Skeletal muscle tissue (tissue), 4 donors: ENCODE results near the gene ALG2. TPM values are rescaled to one million over a fixed set of nuclear protein-coding genes. Genes with fewer than 3 reads are reported as not detected.

Experiments
- H3K27ac ChIP-seq: one replicate; pipeline ENCODE4 v1.7.0; 2013; ENCODE audit warnings: mild to moderate bottlenecking, low read depth, low read length, inconsistent platforms
- H3K27me3 ChIP-seq, 3 donors: one replicate each; pipeline ENCODE4 v1.7.0; 2013; ENCODE audit warnings: low read length in 3 of 3; ENCODE audit not compliant: control insufficient read depth in 3 of 3, insufficient read depth in 3 of 3
- H3K36me3 ChIP-seq, 3 donors: one replicate each; pipeline ENCODE4 v1.7.0; 2013; ENCODE audit warnings: low read length in 3 of 3; ENCODE audit not compliant: control insufficient read depth in 3 of 3, insufficient read depth in 3 of 3
- H3K4me1 ChIP-seq, 3 donors: one replicate each; pipeline ENCODE4 v1.7.0; 2013; ENCODE audit warnings: low read length in 3 of 3, mild to moderate bottlenecking in 3 of 3; ENCODE audit not compliant: control insufficient read depth in 3 of 3, insufficient read depth in 3 of 3
- H3K4me3 ChIP-seq, 3 donors: one replicate each; pipeline ENCODE4 v1.7.0; 2013; ENCODE audit warnings: low read length in 3 of 3
- H3K9ac ChIP-seq, 3 donors: one replicate each; pipeline ENCODE4 v1.7.0; 2013; ENCODE audit warnings: low read length in 3 of 3, mild to moderate bottlenecking in 3 of 3, moderate library complexity in 2 of 3, low read depth in 1 of 3
- H3K9me3 ChIP-seq, 3 donors: one replicate each; pipeline ENCODE4 v1.7.0; 2013; ENCODE audit warnings: low read length in 3 of 3; ENCODE audit not compliant: control insufficient read depth in 3 of 3
- total RNA-seq: library from RNA; depleted of rRNA; stranded (reverse); fragments of >200 nt; gene quantifications from one replicate; pipeline ENCODE4 v1.2.3, GENCODE V29; 2014
- donor health status: Osteomylitis.

ALG2 gene
- total RNA-seq, 1 donor from 2014 or later, result 39.7 TPM

DNA sequence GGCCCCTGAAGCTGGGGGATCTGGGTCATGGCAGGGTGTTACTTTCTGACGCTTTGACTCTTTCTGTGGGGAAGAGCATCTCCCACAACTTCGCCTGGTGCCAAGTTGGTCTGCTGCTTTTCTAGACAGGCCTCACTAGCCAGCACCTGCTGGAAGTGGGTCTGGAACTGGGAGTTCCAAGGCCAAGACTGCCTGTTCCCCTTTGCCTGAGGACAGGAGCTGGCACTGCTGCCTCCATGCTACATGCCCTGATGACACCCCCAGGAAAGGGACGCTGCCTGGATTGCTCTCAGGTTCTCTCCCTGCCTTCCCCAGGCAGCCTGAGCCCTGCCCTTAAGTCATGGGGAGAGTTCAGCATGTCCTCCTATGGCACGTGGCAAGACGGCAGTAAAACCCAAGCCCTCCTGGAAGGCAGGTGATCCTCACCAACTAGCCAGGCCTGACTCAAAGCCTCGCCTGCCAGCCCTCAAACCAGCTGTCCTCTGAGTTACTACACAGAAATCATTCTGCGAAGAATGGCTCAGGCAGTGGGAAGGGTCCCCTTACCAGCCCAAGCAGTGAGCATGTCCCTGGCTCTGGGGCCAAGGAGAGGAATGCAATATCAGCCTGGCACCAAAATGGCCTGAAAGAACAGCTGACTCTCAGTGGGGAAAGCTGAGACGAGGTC lies 36.1 kb upstream of the ALG2 start:
- peak overlapping the region; percentile 79 to 82 (median 81) for H3K9ac ChIP-seq
- no peaks in the 10 kb centered on the region for H3K36me3 ChIP-seq
- H3K27ac ChIP-seq, result peak overlapping the region; percentile 90
- H3K27me3 ChIP-seq, result no peaks in the 10 kb centered on the region
- no peaks in the 10 kb centered on the region for H3K9me3 ChIP-seq
- peaks cover 26 to 48% (median 34%) of the 10 kb centered on the region in 3 donors for H3K4me1 ChIP-seq
- peak overlapping the region in 1 of 3 donors; percentile 45 for H3K4me3 ChIP-seq

DNA sequence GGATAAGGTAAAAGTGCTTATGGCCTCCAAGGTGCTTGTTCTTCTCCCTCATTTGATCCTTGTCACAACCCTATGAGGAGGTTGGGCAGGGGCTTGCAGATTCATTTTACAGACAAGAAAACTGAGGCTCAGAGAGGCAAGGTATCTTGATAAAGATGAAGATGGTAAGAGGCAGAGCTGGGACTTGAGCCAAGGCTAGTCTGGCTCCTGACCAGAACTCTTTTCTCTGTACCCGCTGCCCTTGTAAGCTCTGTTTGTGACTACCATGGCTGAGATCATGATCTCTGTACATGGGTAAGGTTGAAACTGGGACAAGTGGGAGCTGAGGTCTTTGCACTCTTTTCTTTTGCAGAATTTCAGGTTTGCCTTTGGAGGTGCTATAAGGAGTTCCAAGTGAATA lies 33.9 kb upstream of the ALG2 start:
- no peaks in the 10 kb centered on the region for H3K27me3 ChIP-seq
- H3K27ac ChIP-seq, result no peak overlapping the region
- no peaks in the 10 kb centered on the region for H3K9me3 ChIP-seq
- peaks cover 26 to 43% (median 34%) of the 10 kb centered on the region in 3 donors for H3K4me1 ChIP-seq
- H3K9ac ChIP-seq, result no peak overlapping the region
- H3K36me3 ChIP-seq, result no peaks in the 10 kb centered on the region
- no peak overlapping the region for H3K4me3 ChIP-seq

DNA sequence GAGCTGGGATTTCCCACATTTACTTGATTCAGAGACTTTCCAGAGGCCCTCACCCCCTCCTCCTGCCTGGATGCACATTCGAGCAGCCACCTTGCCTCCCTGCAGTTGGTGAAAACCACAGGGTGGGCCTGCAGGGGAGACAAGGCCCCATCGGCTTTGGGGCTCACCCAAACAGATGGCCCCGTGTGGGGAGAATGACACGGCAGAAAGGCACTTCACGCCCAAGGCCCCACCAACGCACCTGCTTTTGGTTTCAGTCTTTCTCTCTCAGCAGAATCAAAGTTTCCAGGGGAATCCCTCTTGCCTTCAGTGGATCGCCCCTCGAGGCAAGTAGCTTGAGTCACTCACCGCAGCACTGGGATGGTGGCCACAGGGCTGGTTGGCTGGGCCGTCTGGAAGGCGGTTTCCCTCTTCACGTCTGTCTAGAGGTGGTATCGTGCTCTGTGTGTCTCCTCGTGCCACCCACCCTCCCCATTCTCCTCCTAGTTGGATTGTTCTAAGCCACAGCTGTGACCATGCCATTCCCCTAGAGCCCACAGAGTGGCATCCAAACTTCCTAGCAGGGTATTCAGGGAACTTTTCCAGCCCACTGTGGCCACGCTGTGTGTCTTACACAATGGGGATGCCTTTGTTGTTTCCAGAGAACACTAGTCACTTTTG lies 32.2 kb upstream of the ALG2 start:
- H3K36me3 ChIP-seq, result no peaks in the 10 kb centered on the region
- no peaks in the 10 kb centered on the region for H3K27me3 ChIP-seq
- H3K4me1 ChIP-seq, result peaks cover 17 to 31% (median 24%) of the 10 kb centered on the region in 3 donors
- H3K27ac ChIP-seq, result peak overlapping the region; percentile 45
- no peak overlapping the region for H3K4me3 ChIP-seq
- no peak overlapping the region for H3K9ac ChIP-seq
- H3K9me3 ChIP-seq, result no peaks in the 10 kb centered on the region

DNA sequence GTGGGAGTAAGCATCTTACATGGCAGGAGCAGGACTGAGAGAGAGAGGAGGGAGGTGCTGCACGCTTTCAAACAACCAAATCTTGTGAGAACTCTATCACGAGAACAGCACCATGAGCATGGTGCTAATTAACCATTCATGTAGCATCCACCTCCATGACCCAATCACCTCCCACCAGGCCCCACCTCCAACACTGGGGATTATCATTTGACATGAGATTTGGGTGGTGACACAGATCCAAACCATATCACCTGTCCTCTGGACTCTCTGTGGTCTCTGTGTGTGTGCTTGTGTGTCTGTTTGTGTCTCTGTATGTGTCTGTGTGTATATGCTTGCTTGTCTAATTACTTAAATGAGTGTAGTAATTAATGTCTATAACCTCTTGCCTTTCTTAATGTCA lies 31.4 kb upstream of the ALG2 start:
- H3K9ac ChIP-seq, result no peak overlapping the region
- no peak overlapping the region for H3K4me3 ChIP-seq
- no peaks in the 10 kb centered on the region for H3K27me3 ChIP-seq
- H3K27ac ChIP-seq, result no peak overlapping the region
- no peaks in the 10 kb centered on the region for H3K9me3 ChIP-seq
- no peaks in the 10 kb centered on the region for H3K36me3 ChIP-seq
- H3K4me1 ChIP-seq, result peaks cover 10 to 25% (median 17%) of the 10 kb centered on the region in 3 donors

DNA sequence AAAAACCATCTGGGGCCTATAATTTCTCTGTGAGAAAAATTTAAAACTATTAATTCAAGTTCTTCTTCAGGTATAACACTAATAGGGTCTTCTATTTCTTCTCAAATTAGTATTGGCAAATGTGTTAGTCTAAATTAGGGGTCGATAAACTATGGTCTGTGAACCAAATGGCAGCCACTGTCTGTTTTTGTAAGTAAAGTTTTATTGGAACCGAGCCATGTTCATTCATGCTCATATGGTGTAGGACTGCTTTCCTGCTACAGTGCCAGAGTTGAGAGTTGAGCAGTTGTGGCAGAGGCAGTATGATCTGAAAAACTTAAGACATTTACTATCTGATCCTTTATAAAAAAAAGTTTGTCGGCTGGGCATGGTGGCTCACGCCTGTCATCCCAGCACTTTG lies 29.4 kb upstream of the ALG2 start:
- H3K9me3 ChIP-seq, result no peaks in the 10 kb centered on the region
- H3K9ac ChIP-seq, result no peak overlapping the region
- no peak overlapping the region for H3K27ac ChIP-seq
- H3K27me3 ChIP-seq, result no peaks in the 10 kb centered on the region
- H3K4me1 ChIP-seq, result peaks cover 0 to 11% (median 6%) of the 10 kb centered on the region in 3 donors
- no peaks in the 10 kb centered on the region for H3K36me3 ChIP-seq
- no peak overlapping the region for H3K4me3 ChIP-seq

DNA sequence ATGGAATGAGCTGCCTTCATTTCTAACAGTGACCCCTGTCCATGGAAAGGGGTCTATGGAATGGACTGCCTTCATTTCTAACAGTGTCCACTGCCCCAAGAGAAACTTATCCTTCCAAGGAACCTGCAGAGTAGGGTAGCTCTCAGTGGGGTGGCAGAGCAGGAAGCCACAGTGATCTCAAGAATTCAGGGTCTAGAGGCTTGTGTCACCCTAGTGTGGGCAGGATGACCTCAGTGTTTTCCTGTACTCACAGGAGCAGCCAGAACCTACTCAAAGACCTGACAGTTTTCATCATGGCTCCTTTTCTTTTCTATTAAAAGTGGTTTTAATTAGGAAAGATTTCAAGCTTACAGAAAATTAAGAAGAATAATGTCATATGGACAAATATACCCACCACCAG lies 27.9 kb upstream of the ALG2 start:
- no peak overlapping the region for H3K4me3 ChIP-seq
- no peaks in the 10 kb centered on the region for H3K27me3 ChIP-seq
- no peak overlapping the region for H3K9ac ChIP-seq
- H3K27ac ChIP-seq, result no peak overlapping the region
- H3K4me1 ChIP-seq, result no peaks in the 10 kb centered on the region
- H3K9me3 ChIP-seq, result no peaks in the 10 kb centered on the region
- no peaks in the 10 kb centered on the region for H3K36me3 ChIP-seq

DNA sequence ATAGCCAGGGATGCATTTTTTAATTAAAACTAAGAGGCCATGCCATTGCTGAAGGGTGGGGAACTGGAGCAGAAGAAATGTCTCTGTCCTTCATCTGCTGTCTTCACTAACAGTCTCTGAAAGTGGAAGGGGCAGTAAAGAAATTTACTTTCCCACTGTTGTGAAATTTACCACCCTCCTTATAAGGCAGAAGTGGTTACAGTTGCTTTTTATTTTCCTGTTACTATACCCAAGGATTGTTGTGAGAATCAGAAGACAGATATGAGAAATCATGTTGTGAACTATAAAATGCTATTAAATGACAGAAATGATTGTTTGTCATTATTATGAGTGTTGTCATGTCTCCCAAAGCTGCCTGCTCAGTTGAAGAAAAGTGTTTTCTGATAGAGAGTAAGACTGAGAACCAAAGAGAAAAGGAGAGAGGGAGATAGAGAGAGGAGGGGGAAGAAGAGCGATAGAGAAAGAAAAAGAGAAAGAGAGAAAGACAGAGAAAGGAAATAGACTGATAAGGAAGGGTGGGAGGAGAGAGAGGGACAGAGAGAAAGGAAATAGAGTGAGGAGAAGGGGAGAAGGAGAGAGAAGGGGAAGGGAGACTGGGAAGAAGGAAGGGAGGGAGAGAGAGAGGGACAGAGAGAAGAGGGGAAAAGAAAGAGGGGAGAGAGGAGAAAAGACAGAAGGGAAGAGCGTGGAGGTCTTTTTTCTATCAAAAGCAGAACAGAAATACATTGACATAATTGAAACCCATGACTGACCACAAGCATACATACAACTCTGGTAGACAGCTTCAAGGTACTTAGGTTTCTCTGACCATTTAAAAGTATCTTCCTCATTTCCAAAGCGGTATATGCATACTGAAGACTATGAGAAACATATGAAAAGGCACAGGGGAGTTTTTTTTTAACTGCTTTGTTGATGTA lies 22.9 kb upstream of the ALG2 start:
- Histone ChIP-seq H3K4me1 (peaks cover 4 to 10% (median 9%) of the 10 kb centered on the region in 3 donors), H3K27me3 (no peaks in the 10 kb centered on the region), H3K36me3 (peaks cover 0 to 5% (median 5%) of the 10 kb centered on the region in 3 donors), H3K9me3 (no peaks in the 10 kb centered on the region), H3K4me3 (no peak overlapping the region), H3K9ac (no peak overlapping the region), H3K27ac (no peak overlapping the region)

DNA sequence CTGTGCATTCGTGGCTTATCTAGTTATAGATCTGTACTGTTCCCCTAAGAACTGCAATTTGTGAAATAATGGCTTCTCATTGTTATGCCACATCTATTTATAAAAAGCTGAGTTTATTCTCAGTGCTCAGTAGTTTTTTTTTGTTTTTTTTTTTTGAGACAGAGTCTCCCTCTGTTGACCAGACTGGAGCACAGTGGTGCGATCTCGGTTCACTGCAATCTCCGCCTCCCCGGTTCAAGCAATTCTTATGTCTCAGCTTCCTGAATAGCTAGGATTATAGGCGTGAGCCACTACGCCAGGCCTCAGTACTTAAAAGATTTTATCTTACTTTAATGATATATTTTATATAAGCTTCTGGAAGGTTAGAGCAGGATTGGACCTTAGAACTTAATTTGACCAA lies 19.4 kb upstream of the ALG2 start:
- peaks cover 0 to 9% (median 5%) of the 10 kb centered on the region in 3 donors for H3K36me3 ChIP-seq
- H3K9me3 ChIP-seq, result no peaks in the 10 kb centered on the region
- no peak overlapping the region for H3K4me3 ChIP-seq
- no peak overlapping the region for H3K27ac ChIP-seq
- H3K27me3 ChIP-seq, result no peaks in the 10 kb centered on the region
- H3K9ac ChIP-seq, result no peak overlapping the region
- peaks cover 6 to 13% (median 13%) of the 10 kb centered on the region in 3 donors for H3K4me1 ChIP-seq

DNA sequence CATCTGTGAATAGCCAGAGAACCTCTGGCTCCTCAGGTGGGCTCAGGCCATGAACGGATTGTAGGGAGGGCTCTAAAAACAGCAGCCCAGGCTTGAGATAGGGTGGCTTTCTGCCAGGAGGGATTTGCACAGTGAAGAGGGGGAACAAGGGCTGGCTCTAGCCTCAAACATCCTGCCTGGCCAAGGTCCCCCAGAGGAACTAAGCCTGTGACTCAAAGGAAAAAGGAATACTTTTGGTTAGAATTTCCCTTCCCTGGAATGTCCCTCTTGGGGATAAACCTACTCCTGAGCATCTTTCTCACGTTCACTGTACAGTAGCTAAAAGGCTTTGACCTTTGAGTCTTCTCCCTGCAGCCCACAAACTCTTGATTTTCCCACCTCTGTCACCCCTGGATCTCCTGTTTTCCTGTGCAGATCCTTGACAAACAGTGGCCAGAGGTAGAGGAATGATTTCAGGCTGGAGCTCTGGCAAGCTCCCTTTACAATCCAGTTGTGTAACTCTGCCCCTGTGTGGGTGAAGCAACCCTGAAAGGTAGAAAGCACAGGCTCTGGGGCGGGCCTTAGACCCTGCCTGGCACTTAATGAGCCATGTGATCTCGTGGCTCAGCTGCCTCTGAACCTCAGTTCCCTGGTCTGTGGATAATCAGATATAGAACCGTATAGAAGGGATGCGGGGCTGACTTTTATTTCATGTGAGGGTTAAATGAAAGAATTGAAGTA lies 17.8 kb upstream of the ALG2 start:
- peaks cover 0 to 9% (median 5%) of the 10 kb centered on the region in 3 donors for H3K36me3 ChIP-seq
- H3K9ac ChIP-seq, result peak overlapping the region in 2 of 3 donors; percentile 1 to 2
- H3K4me1 ChIP-seq, result peaks cover 12 to 21% (median 19%) of the 10 kb centered on the region in 3 donors
- no peaks in the 10 kb centered on the region for H3K27me3 ChIP-seq
- no peak overlapping the region for H3K4me3 ChIP-seq
- H3K27ac ChIP-seq, result no peak overlapping the region
- H3K9me3 ChIP-seq, result no peaks in the 10 kb centered on the region
